Measurements from ENCODE around the gene IL12RB1. TPM values are rescaled to one million over a fixed set of nuclear protein-coding genes. Genes with fewer than 3 reads are reported as not detected.

Gene IL12RB1
- total and polyA plus RNA-seq, 2 of the 13 experiments (the other 11 are each of a cell fraction or from before 2014, with no cell fraction given): 0.03 to 0.04 TPM

DNA sequence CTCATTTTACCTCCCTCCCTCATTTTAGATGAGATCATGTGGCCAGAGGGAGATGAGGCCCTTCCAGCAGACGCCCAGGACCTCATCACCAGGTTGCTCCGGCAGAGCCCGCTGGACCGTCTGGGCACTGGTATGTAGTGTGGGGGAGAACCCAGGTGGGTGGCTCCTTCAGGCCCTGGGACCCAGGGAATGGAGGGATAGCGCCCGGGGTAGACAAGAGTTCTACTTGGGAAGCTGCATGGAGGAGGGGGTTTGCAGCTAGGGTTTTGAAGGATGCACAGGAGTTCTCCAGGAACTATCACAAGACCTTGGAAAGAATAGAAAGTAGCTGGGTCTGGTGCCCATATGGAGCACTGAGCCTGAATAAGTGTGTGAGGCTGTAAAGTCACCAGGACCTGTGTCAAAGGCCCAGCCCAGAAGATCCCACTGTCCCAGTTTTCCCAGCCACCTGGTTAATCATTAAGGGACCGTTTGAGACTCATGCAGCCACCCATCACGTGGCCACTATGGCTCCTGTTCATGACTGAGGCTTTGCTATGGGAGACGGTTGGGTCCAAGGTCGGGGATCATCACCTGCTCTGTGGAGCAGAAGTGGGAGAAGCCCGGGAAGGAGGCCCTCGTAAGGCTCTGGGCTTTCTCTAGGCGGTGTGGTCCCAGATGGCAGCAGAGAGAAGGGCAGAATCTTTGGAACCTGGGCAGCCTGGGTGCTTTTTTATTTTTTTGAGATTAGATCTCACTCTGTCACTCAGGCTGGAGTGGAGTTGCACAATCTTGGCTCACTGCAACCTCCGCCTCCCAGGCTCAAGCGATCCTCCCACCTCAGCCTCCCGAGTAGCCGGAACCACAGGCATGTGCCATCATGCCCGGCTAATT, 49.2 kb upstream of the IL12RB1 start (continued):
- TF ChIP-seq SNAPC2 (CRISPR knock-in tag; IDR thresholded peaks at IDR 0.05) (no peak), DNMT1 (CRISPR knock-in tag; IDR thresholded peaks at IDR 0.05) (no peak), ZNF253 (CRISPR knock-in tag; IDR thresholded peaks at IDR 0.05; ENCODE audit: borderline replicate concordance) (no peak), CSRNP1 (CRISPR knock-in tag; IDR thresholded peaks at IDR 0.05) (no peak), ZNF558 (CRISPR knock-in tag; IDR thresholded peaks at IDR 0.05; ENCODE audit: borderline replicate concordance) (no peak), ZNF333 (CRISPR knock-in tag; IDR thresholded peaks at IDR 0.05; ENCODE audit: borderline replicate concordance) (0 out of 2 replicates have a peak, but pooled peaks have one; percentile 31), HHEX (CRISPR knock-in tag; IDR thresholded peaks at IDR 0.05) (no peak), CENPBD1 (CRISPR knock-in tag; IDR thresholded peaks at IDR 0.05; ENCODE audit: borderline replicate concordance, low read depth) (no peak), MTA3 (CRISPR knock-in tag; IDR thresholded peaks at IDR 0.05) (no peak), TRIM24 (CRISPR knock-in tag; IDR thresholded peaks at IDR 0.05) (no peak), RBAK (CRISPR knock-in tag; IDR thresholded peaks at IDR 0.05) (0 out of 2 replicates have a peak, but pooled peaks have one; percentile 22), FOXA3 (CRISPR knock-in tag; IDR thresholded peaks at IDR 0.05) (peak; percentile 55), NR3C1 (CRISPR knock-in tag; IDR thresholded peaks at IDR 0.05) (no peak), MXI1 (IDR thresholded peaks at IDR 0.05; ENCODE audit: borderline replicate concordance, low read depth, low read length) (peak; percentile 78; the same call in 1 of the 3 replicates), MAFK (conservative IDR thresholded peaks at IDR 0.05 in 1 of 2, IDR thresholded peaks at IDR 0.05 in 1 of 2; ENCODE audit: low read length in 2 of 2) (no peak), XBP1 (CRISPR knock-in tag; IDR thresholded peaks at IDR 0.05) (no peak), SOX5 (CRISPR knock-in tag; IDR thresholded peaks at IDR 0.05; ENCODE audit: borderline replicate concordance) (peak; percentile 58; the same call in 1 of the 2 replicates), SIX4 (CRISPR knock-in tag; IDR thresholded peaks at IDR 0.05) (no peak), KAT8 (CRISPR knock-in tag; IDR thresholded peaks at IDR 0.05) (peak; percentile 78), SIN3A (IDR thresholded peaks at IDR 0.05; ENCODE audit: borderline replicate concordance, low read depth, low read length) (no peak)
- TF ChIP-seq, protein P1, sequence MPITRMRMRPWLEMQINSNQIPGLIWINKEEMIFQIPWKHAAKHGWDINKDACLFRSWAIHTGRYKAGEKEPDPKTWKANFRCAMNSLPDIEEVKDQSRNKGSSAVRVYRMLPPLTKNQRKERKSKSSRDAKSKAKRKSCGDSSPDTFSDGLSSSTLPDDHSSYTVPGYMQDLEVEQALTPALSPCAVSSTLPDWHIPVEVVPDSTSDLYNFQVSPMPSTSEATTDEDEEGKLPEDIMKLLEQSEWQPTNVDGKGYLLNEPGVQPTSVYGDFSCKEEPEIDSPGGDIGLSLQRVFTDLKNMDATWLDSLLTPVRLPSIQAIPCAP (CRISPR knock-in tag; IDR thresholded peaks at IDR 0.05; ENCODE audit: low read depth): no peak
- TF ChIP-seq, protein P2, sequence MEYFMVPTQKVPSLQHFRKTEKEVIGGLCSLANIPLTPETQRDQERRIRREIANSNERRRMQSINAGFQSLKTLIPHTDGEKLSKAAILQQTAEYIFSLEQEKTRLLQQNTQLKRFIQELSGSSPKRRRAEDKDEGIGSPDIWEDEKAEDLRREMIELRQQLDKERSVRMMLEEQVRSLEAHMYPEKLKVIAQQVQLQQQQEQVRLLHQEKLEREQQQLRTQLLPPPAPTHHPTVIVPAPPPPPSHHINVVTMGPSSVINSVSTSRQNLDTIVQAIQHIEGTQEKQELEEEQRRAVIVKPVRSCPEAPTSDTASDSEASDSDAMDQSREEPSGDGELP (IDR thresholded peaks at IDR 0.05; ENCODE audit: borderline replicate concordance, low read depth): peak; percentile 82; the same call in 1 of the 2 replicates
- TF ChIP-seq, protein P3, sequence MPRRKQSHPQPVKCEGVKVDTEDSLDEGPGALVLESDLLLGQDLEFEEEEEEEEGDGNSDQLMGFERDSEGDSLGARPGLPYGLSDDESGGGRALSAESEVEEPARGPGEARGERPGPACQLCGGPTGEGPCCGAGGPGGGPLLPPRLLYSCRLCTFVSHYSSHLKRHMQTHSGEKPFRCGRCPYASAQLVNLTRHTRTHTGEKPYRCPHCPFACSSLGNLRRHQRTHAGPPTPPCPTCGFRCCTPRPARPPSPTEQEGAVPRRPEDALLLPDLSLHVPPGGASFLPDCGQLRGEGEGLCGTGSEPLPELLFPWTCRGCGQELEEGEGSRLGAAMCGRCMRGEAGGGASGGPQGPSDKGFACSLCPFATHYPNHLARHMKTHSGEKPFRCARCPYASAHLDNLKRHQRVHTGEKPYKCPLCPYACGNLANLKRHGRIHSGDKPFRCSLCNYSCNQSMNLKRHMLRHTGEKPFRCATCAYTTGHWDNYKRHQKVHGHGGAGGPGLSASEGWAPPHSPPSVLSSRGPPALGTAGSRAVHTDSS (CRISPR knock-in tag; conservative IDR thresholded peaks at IDR 0.05): no peak
- TF ChIP-seq, protein P4, sequence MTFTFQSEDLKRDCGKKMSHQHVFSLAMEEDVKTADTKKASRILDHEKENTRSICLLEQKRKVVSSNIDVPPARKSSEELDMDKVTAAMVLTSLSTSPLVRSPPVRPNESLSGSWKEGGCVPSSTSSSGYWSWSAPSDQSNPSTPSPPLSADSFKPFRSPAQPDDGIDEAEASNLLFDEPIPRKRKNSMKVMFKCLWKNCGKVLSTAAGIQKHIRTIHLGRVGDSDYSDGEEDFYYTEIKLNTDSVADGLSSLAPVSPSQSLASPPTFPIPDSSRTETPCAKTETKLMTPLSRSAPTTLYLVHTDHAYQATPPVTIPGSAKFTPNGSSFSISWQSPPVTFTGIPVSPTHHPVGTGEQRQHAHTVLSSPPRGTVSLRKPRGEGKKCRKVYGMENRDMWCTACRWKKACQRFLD (CRISPR knock-in tag; IDR thresholded peaks at IDR 0.05; ENCODE audit: borderline replicate concordance): no peak
